Smooth muscle cell (in vitro differentiated cells): ENCODE results near the gene PXYLP1. TPM values are rescaled to one million over a fixed set of nuclear protein-coding genes. Genes with fewer than 3 reads are reported as not detected.

Experiments used
- DNase-seq: peaks from one replicate; lab custom pipeline; 2025; ENCODE audit not compliant: unreplicated experiment; lab: John Stamatoyannopoulos, UW
- H2AFZ ChIP-seq: fragments of 200-600 bp; sonication (generic); 2 replicates; pipeline ENCODE4 v1.6.0; 2016; ENCODE audit warnings: antibody characterized with exemption, low read depth, mild to moderate bottlenecking
- H3F3A ChIP-seq: fragments of 200-600 bp; sonication (generic); 2 replicates; pipeline ENCODE4 v1.6.0; 2017; ENCODE audit warnings: antibody characterized with exemption, low read depth
- H3K27ac ChIP-seq: fragments of 200-600 bp; sonication (generic); 2 replicates; pipeline ENCODE4 v1.5.1; 2016; ENCODE audit warnings: low read depth, mild to moderate bottlenecking
- H3K27me3 ChIP-seq: fragments of 200-600 bp; sonication (generic); 2 replicates; pipeline ENCODE4 v1.6.1; 2016; ENCODE audit warnings: low read depth, mild to moderate bottlenecking
- H3K36me3 ChIP-seq: fragments of 200-600 bp; sonication (generic); 2 replicates; pipeline ENCODE4 v1.5.1; 2016; ENCODE audit warnings: low read depth
- H3K4me1 ChIP-seq: fragments of 200-600 bp; sonication (generic); 2 replicates; pipeline ENCODE4 v1.5.1; 2016; ENCODE audit warnings: low read depth
- H3K4me2 ChIP-seq: fragments of 200-600 bp; sonication (generic); 2 replicates; pipeline ENCODE4 v1.6.0; 2016; ENCODE audit warnings: mild to moderate bottlenecking
- H3K4me3 ChIP-seq: fragments of 200-600 bp; sonication (generic); 2 replicates; pipeline ENCODE4 v1.5.1; 2016; ENCODE audit warnings: mild to moderate bottlenecking
- H3K79me2 ChIP-seq: fragments of 200-600 bp; sonication (generic); 2 replicates; pipeline ENCODE4 v1.6.0; 2016; ENCODE audit warnings: low read depth, mild to moderate bottlenecking
- H3K9ac ChIP-seq: fragments of 200-600 bp; sonication (generic); 2 replicates; pipeline ENCODE4 v1.6.0; 2016; ENCODE audit warnings: low read depth
- H3K9me3 ChIP-seq: fragments of 200-600 bp; sonication (generic); replicated peaks from 2 replicates; pipeline ENCODE4 v1.5.1; 2016; ENCODE audit warnings: low read depth
- H4K20me1 ChIP-seq: fragments of 200-600 bp; sonication (generic); 2 replicates; pipeline ENCODE4 v1.6.0; 2016; ENCODE audit warnings: low read depth
- WGBS: methylation state at CpG from one replicate; pipeline ENCODE4 v1.1.7; 2016; ENCODE audit warnings: low lambda C conversion rate; 5-methylcytosine and 5-hydroxymethylcytosine counted together
- polyA plus RNA-seq: library from polyadenylated mRNA; unstranded; fragments of >200 nt; fragmentation: Nextera tagmentation; extraction: Ambion mirVana; gene quantifications from 2 replicates; pipeline ENCODE4 v1.2.1, GENCODE V29; 2016
- total RNA-seq: library from RNA; depleted of rRNA; stranded (reverse); fragments of >200 nt; gene quantifications from 2 replicates; pipeline ENCODE4 v1.2.3, GENCODE V29; 2014
- TF ChIP-seq, protein P1 (sequence below): fragments of 200-600 bp; sonication (generic); IDR thresholded peaks from 2 replicates; pipeline ENCODE4 v1.5.1; 2017; ENCODE audit warnings: borderline replicate concordance, mild to moderate bottlenecking, antibody characterized with exemption; ENCODE audit not compliant: insufficient read depth, poor library complexity, severe bottlenecking

The PXYLP1 gene
- total and polyA plus RNA-seq, 2 experiments from 2014 or later = 3.3 to 5.6 TPM

- TF ChIP-seq, protein P1, sequence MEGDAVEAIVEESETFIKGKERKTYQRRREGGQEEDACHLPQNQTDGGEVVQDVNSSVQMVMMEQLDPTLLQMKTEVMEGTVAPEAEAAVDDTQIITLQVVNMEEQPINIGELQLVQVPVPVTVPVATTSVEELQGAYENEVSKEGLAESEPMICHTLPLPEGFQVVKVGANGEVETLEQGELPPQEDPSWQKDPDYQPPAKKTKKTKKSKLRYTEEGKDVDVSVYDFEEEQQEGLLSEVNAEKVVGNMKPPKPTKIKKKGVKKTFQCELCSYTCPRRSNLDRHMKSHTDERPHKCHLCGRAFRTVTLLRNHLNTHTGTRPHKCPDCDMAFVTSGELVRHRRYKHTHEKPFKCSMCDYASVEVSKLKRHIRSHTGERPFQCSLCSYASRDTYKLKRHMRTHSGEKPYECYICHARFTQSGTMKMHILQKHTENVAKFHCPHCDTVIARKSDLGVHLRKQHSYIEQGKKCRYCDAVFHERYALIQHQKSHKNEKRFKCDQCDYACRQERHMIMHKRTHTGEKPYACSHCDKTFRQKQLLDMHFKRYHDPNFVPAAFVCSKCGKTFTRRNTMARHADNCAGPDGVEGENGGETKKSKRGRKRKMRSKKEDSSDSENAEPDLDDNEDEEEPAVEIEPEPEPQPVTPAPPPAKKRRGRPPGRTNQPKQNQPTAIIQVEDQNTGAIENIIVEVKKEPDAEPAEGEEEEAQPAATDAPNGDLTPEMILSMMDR = no peak
- Histone ChIP-seq H4K20me1 (no peaks in the 10 kb centered on the region), H3K4me1 (no peaks in the 10 kb centered on the region), H3K4me3 (no peak overlapping the region), H3K36me3 (no peaks in the 10 kb centered on the region), H3K9me3 (no peaks in the 10 kb centered on the region), H2AFZ (no peak overlapping the region), H3K79me2 (no peaks in the 10 kb centered on the region), H3K9ac (no peak overlapping the region), H3K4me2 (no peak overlapping the region), H3K27ac (no peak overlapping the region), H3K27me3 (no peaks in the 10 kb centered on the region), H3F3A (no peaks in the 10 kb centered on the region)
- 91% methylated on average over 5 of the region's 5 CpGs for WGBS
- no peak for DNase-seq
These were observed 74.7 kb downstream of the PXYLP1 start for GRCh38 chr3:141306276-141306675.

GRCh38 chr3:141306922-141307321 is 75.3 kb downstream of the PXYLP1 start:
- Histone ChIP-seq H3K27me3 (no peaks in the 10 kb centered on the region), H3F3A (no peaks in the 10 kb centered on the region), H3K4me2 (no peak overlapping the region), H3K36me3 (no peaks in the 10 kb centered on the region), H3K9ac (no peak overlapping the region), H4K20me1 (no peaks in the 10 kb centered on the region), H3K79me2 (no peaks in the 10 kb centered on the region), H3K9me3 (no peaks in the 10 kb centered on the region), H3K4me3 (no peak overlapping the region), H3K27ac (no peak overlapping the region), H3K4me1 (peaks cover 1% of the 10 kb centered on the region), H2AFZ (no peak overlapping the region)
- DNase-seq = no peak
- 81% methylated on average over 5 of the region's 5 CpGs for WGBS
- TF ChIP-seq, protein P1 = no peak

DNA sequence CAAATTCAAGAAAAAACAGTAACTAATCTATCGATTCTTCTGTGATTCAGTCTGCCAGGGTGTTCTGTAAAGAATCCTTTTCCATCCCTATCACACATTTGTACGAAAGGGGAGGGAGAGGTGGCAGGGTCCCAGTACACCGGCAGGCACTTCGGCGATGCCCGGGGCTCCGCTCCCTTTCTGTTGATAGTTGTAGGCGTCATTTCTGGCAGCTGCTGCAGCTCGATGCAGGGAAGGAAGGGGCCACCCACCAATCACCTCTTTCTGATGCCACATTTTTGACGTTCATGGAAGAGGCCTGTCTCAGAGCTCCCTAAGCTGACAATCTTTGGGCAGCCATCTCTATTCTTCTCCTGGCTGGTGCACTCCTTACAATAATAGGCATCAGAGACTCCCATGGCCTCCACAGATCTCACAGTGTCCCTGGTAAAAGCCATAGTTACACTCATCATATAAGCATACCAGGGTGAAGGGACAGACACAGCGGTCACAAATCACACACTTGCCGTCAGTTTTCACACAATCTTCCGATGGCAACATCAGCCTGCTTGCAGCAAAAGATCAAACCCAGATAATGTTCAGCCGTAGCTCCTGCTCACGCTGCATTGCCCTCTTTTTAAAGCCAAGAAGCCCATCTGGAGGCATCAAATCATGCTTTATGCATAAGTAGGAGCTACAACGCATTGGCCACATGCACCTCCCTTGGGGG is 75.9 kb downstream of the PXYLP1 start:
- Histone ChIP-seq H2AFZ (no peak overlapping the region), H3K27ac (no peak overlapping the region), H3K36me3 (no peaks in the 10 kb centered on the region), H3K4me3 (no peak overlapping the region), H4K20me1 (no peaks in the 10 kb centered on the region), H3K27me3 (no peaks in the 10 kb centered on the region), H3F3A (no peaks in the 10 kb centered on the region), H3K9me3 (no peaks in the 10 kb centered on the region), H3K4me2 (no peak overlapping the region), H3K79me2 (no peaks in the 10 kb centered on the region), H3K9ac (no peak overlapping the region), H3K4me1 (peaks cover 5% of the 10 kb centered on the region)
- WGBS = 90% methylated on average over 16 of the region's 16 CpGs
- TF ChIP-seq, protein P1 = no peak
- DNase-seq = no peak

- 52% methylated on average over 13 of the region's 13 CpGs for WGBS
- no peaks in the 10 kb centered on the region for H3K79me2 ChIP-seq
- no peak overlapping the region for H3K27ac ChIP-seq
- no peak overlapping the region for H3K4me3 ChIP-seq
- no peak overlapping the region for H3K9ac ChIP-seq
- H3K27me3 ChIP-seq = no peaks in the 10 kb centered on the region
- H3K4me2 ChIP-seq = no peak overlapping the region
- DNase-seq = no peak
- TF ChIP-seq, protein P1 = peak; percentile 40
- peaks cover 5% of the 10 kb centered on the region for H3K4me1 ChIP-seq
- no peaks in the 10 kb centered on the region for H3K36me3 ChIP-seq
- H2AFZ ChIP-seq = no peak overlapping the region
- no peaks in the 10 kb centered on the region for H4K20me1 ChIP-seq
- no peaks in the 10 kb centered on the region for H3F3A ChIP-seq
- no peaks in the 10 kb centered on the region for H3K9me3 ChIP-seq
These were observed 77.1 kb downstream of the PXYLP1 start for GRCh38 chr3:141308588-141309218.
